Glutamatergic neuron (in vitro differentiated cells): ENCODE measurements around the gene DGCR6. TPM values are rescaled to one million over a fixed set of nuclear protein-coding genes. Genes with fewer than 3 reads are reported as not detected.

Source experiments
- total RNA-seq: library from RNA; stranded (reverse); fragmentation: NEBNext Ultra II Directional; extraction: Animal tissue kit (Norgen Biotek cat#: 25700); gene quantifications from one replicate; pipeline ENCODE4 v1.2.1, GENCODE V29; 2021; ENCODE audit not compliant: unreplicated experiment

Gene DGCR6
- total RNA-seq, 1 donor from 2014 or later, result 11.7 TPM

Other genes with a start within 250 kb of the DGCR6 start
- 4.0 TPM for gene PRODH, start 30.0 kb downstream of the DGCR6 start, total RNA-seq
- gene DGCR2, start 216.1 kb downstream of the DGCR6 start, total RNA-seq, result 68.7 TPM
- gene TSSK2, start 225.0 kb downstream of the DGCR6 start, total RNA-seq, result not detected
- gene ESS2, start 238.3 kb downstream of the DGCR6 start, total RNA-seq, result 20.4 TPM
- gene GSC2, start 244.0 kb downstream of the DGCR6 start, total RNA-seq, result not detected